Ishikawa (cell line): ENCODE results near the gene SLC6A19.

Source experiments
- FOXM1 ChIP-seq: IDR thresholded peaks from 2 replicates; pipeline ENCODE4 v1.6.1; 2012; ENCODE audit warnings: low read depth, borderline replicate concordance
- REST ChIP-seq: IDR thresholded peaks from 2 replicates; pipeline ENCODE4 v1.6.1; 2012; ENCODE audit warnings: low read depth, mild to moderate bottlenecking
- TF ChIP-seq, protein P1 (sequence below): IDR thresholded peaks from 2 replicates; pipeline ENCODE4 v1.6.1; 2012

DNA sequence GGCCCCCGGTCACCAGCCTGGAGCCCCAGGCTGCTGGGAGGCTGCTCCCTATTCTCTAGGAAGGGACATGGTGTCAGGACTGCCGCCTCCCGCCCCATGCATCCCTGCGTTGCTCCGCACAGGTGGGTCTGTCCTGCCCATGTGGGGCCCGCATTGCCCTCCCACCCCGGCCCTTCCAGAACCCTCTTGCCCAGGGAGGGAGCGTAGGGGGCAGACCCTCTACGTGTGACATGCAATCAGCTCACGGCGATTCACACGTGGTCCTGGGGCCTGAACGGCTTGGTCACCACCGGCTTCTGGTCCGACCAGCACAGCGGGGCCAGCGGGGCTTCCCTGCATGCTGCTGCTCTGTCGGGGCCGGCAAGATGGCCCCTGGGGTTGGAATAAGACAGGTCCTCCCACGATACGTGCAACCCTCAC, 9.4 kb downstream of the SLC6A19 start:
- TF ChIP-seq, protein P1, sequence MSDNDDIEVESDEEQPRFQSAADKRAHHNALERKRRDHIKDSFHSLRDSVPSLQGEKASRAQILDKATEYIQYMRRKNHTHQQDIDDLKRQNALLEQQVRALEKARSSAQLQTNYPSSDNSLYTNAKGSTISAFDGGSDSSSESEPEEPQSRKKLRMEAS, result no peak
- no peak for TF ChIP-seq REST
- TF ChIP-seq FOXM1, result no peak
